Measurements from ENCODE around the gene MAN1A2. TPM values are rescaled to one million over a fixed set of nuclear protein-coding genes. Genes with fewer than 3 reads are reported as not detected.

MAN1A2 gene
- total and polyA plus RNA-seq, 9 of the 15 experiments (the other 6 are each of a cell fraction or from before 2014, with no cell fraction given) = 4.2 to 38.4 (median 18.7) TPM

GRCh38 chr1:117540532-117540931 is 173.3 kb downstream of the MAN1A2 start:
- ATAC-seq (no peak), DNase-seq (ENCODE audit: extremely low read depth in 1 of 4, low spot score in 3 of 4) (no peak), FAIRE-seq (no peak)
- Histone ChIP-seq H3K27me3 (ENCODE audit: control insufficient read depth in 2 of 2, insufficient read depth in 2 of 2, low read length in 2 of 2) (no peaks in the 10 kb centered on the region), H3K9ac (ENCODE audit: insufficient read depth in 1 of 2, low read depth in 2 of 2, low read length in 2 of 2) (peak overlapping the region in 1 of 2 experiments; percentile 28; a peak in 1 of 4 replicates), H3K27ac (ENCODE audit: extremely low read depth, low read depth, low read length) (no peak overlapping the region), H2AFZ (ENCODE audit: low read depth, low read length) (no peak overlapping the region), H3K4me2 (ENCODE audit: insufficient read depth, low read length) (no peak overlapping the region), H3K9me3 (replicated peaks; ENCODE audit: control insufficient read depth, insufficient read depth, low read depth, low read length) (no peaks in the 10 kb centered on the region), H3K4me1 (replicated peaks in 1 of 2; ENCODE audit: control insufficient read depth in 2 of 2, insufficient read depth in 2 of 2, low read length in 2 of 2) (0 out of 5 replicates have a peak, but pooled peaks cover 0 to 4% of the 10 kb centered on the region in 2 experiments), H4K20me1 (replicated peaks; ENCODE audit: control insufficient read depth, insufficient read depth, low read length) (no peaks in the 10 kb centered on the region), H3K9me1 (ENCODE audit: control insufficient read depth, insufficient read depth, low read length) (no peaks in the 10 kb centered on the region), H3K4me3 (no peak overlapping the region), H3K79me2 (ENCODE audit: control insufficient read depth, insufficient read depth, low read length) (no peaks in the 10 kb centered on the region), H3K36me3 (ENCODE audit: control insufficient read depth, insufficient read depth, low read length) (no peaks in the 10 kb centered on the region)
- intact Hi-C loops (cut with micrococcal nuclease) (no loop called here), in situ Hi-C loops (cut with MboI) (no loop called here)
- no peak for TF ChIP-seq CTCF (IDR thresholded peaks at IDR 0.05 in 2 of 3, conservative IDR thresholded peaks at IDR 0.05 in 1 of 3; ENCODE audit: insufficient read depth in 2 of 3, low read depth in 1 of 3, low read length in 3 of 3)
- TF ChIP-seq PYGO2 (tag; IDR thresholded peaks at IDR 0.05) = no peak
- peak in 1 of 2 experiments; percentile 21; a peak in 1 of 4 replicates for TF ChIP-seq RAD21 (CRISPR knock-in tag; conservative IDR thresholded peaks at IDR 0.05 in 1 of 2, IDR thresholded peaks at IDR 0.05 in 1 of 2)
- no TSS peak for BruUV-seq (replicated peaks)
- 39% methylated on average over 6 of the region's 6 CpGs for WGBS (ENCODE audit: insufficient coverage, low coverage, missing lambda C conversion rate)
- ChIA-PET CTCF (ENCODE audit: low intra/inter-chr PET ratio) (no interaction called here), POLR2A (interaction anchor here (0.6 kb wide), 1 partner anchor 181 kb away, joined by 4 read pairs; no protein-coding TSS in a partner anchor)

Measured in K562 (cell line).